Measurements from ENCODE around the gene KRT38.
"Not testable (repeated sequence)": the region's sequence is repeated elsewhere in the genome, so short reads cannot be mapped to it uniquely, and the experiment has no call there.

Gene KRT38

DNA sequence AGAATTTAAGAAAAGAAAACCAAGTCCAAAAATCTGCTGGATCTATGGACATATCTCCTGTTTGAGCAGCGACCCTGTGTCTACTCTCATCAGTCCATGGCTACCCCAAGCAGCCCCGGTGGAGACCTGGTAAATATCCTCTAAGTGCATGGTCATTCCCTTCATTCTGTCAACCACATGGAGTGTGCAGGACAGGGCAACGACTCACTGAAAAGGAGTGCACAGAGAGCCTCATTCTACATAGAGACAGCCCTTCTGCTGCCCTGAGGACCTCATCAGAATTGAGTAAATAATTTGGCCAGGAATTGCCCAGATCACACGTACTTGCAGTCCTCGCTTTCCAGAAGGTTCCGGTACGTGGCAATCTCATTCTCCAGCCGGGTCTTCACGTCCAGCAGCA lies 3.0 kb downstream of the KRT38 start:
- no peak for TF ChIP-seq CTCF (IDR thresholded peaks at IDR 0.05; ENCODE audit: borderline replicate concordance, insufficient read depth, low read depth, low read length)
- H3K4me3 ChIP-seq (ENCODE audit: low read depth, low read length) = no peak overlapping the region

DNA sequence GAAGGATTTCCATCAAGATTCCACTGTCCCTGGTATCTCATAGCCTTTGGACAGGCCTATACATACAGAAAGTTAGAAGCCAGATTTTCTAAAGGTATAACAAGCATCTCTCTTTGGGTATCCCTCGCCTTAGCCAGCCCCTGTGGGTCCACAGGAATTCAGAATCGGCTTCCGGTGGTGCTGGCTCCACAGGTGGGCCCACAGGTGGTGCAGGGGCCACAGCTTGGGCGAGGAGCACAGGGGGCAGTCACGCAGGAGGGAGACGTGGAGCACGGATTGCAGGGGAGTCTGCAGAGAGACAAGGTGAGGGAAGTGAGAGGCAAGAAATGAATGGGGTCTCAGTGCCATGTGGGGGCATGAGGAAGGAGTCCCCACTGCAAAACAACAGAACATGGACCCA lies 3.5 kb downstream of the KRT38 start:
- no peak overlapping the region for H3K4me3 ChIP-seq (ENCODE audit: low read depth, low read length)
- TF ChIP-seq CTCF (IDR thresholded peaks at IDR 0.05; ENCODE audit: borderline replicate concordance, insufficient read depth, low read depth, low read length) = no peak

GRCh38 chr17:41434415-41434814 lies 6.4 kb downstream of the KRT38 start:
- H3K4me3 ChIP-seq (ENCODE audit: low read depth, low read length) = no peak overlapping the region
- TF ChIP-seq CTCF (IDR thresholded peaks at IDR 0.05; ENCODE audit: borderline replicate concordance, insufficient read depth, low read depth, low read length) = no peak

DNA sequence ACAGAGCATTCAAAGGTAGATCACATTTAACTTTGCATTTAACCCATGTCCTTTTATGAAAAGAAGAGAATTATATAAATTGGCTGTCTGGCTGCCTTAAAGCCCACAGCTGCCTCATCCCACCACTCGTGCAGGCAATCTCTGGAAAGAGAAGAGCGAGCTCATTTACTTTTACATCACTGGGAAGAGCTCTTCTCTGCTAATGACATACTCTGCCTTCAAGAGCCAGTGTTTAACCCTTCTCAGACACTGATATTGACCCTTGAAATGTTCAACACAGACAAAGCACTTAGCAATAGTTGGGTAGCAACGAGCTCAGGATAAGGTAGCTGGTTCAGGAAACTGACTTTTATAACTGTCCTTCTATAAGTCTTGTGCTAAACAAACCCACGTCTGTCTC lies 6.8 kb downstream of the KRT38 start:
- no peak for TF ChIP-seq CTCF (IDR thresholded peaks at IDR 0.05; ENCODE audit: borderline replicate concordance, insufficient read depth, low read depth, low read length)
- no peak overlapping the region for H3K4me3 ChIP-seq (ENCODE audit: low read depth, low read length)

- no peak for TF ChIP-seq CTCF (IDR thresholded peaks at IDR 0.05; ENCODE audit: borderline replicate concordance, insufficient read depth, low read depth, low read length)
- no peak overlapping the region for H3K4me3 ChIP-seq (ENCODE audit: low read depth, low read length)
These were observed 7.2 kb downstream of the KRT38 start for GRCh38 chr17:41433586-41433985.

DNA sequence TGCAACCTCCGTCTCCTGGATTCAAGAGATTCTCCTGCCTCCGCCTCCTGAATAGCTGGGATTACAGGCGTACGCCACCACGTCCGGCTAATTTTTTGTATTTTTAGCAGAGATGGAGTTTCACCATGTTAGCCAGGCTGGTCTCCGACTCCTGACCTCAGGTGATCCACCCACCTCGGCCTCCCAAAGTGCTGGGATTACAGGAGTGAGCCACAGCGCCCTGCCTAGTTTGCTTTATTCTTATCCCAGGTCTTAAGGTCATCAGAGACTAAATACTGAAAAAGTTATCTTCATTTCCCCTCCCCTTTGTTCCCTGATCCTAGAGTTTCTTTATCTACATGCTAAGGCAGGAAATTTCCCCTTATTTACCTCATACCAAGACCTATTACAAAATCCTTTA lies 10.4 kb downstream of the KRT38 start:
- not testable (repeated sequence) for H3K4me3 ChIP-seq (ENCODE audit: low read depth, low read length)

- H3K4me3 ChIP-seq (ENCODE audit: low read depth, low read length) = no peak overlapping the region
- TF ChIP-seq CTCF (IDR thresholded peaks at IDR 0.05; ENCODE audit: borderline replicate concordance, insufficient read depth, low read depth, low read length) = no peak
These were observed 11.1 kb downstream of the KRT38 start for GRCh38 chr17:41429667-41430066.
